22Rv1 (cell line): ENCODE measurements around the gene POU2AF2.

Experiments used
- H3K27ac ChIP-seq: fragments of 450-650 bp; 2 replicates; pipeline ENCODE4 v1.5.1; 2017
- CTCF ChIP-seq: fragments of 450-650 bp; IDR thresholded peaks from 2 replicates; pipeline ENCODE4 v1.5.1; 2017; ENCODE audit warnings: mild to moderate bottlenecking
- ZFX ChIP-seq: fragments of 450-650 bp; IDR thresholded peaks from 2 replicates; pipeline ENCODE4 v1.6.1; 2017; ENCODE audit warnings: antibody characterized with exemption, borderline replicate concordance

The POU2AF2 gene

GRCh38 chr11:111322534-111322933, 77.0 kb downstream of the POU2AF2 start:
- TF ChIP-seq CTCF = no peak
- no peak for TF ChIP-seq ZFX

GRCh38 chr11:111324277-111324720, 78.8 kb downstream of the POU2AF2 start:
- no peak overlapping the region for H3K27ac ChIP-seq
- TF ChIP-seq CTCF (no peak), ZFX (no peak)

More at GRCh38 chr11:111322534-111322933, 77.0 kb downstream of the POU2AF2 start:
- H3K27ac ChIP-seq = no peak overlapping the region

GRCh38 chr11:111325259-111325658, 79.7 kb downstream of the POU2AF2 start:
- H3K27ac ChIP-seq = no peak overlapping the region
- TF ChIP-seq ZFX (no peak), CTCF (no peak)

GRCh38 chr11:111326824-111327223, 81.3 kb downstream of the POU2AF2 start:
- H3K27ac ChIP-seq = peak overlapping the region; percentile 57
- TF ChIP-seq ZFX = no peak
- no peak for TF ChIP-seq CTCF

- peak overlapping the region; percentile 57 for H3K27ac ChIP-seq
- no peak for TF ChIP-seq ZFX
- no peak for TF ChIP-seq CTCF
Observed at GRCh38 chr11:111327908-111328624, 82.5 kb downstream of the POU2AF2 start.

- no peak overlapping the region for H3K27ac ChIP-seq
- no peak for TF ChIP-seq ZFX
- no peak for TF ChIP-seq CTCF
Observed at GRCh38 chr11:111329306-111330204, 84.0 kb downstream of the POU2AF2 start.
